HepG2 (cell line): ENCODE results near the gene TSGA10IP. TPM values are rescaled to one million over a fixed set of nuclear protein-coding genes. Genes with fewer than 3 reads are reported as not detected.

Source experiments
- CBX1 ChIP-seq: IDR thresholded peaks from one replicate; pipeline ENCODE4 v1.6.1; 2016; ENCODE audit warnings: antibody characterized with exemption, low read depth
- CCAR2 ChIP-seq: fragments of 200-400 bp; formaldehyde crosslinking; optimal IDR thresholded peaks from 2 replicates; pipeline ENCODE3; 2018; ENCODE audit warnings: low read depth, mild to moderate bottlenecking, low read length, moderate library complexity
- GZF1 ChIP-seq: sonication (generic); formaldehyde crosslinking; IDR thresholded peaks from 2 replicates; pipeline ENCODE4 v1.5.1; 2020; ENCODE audit warnings: mild to moderate bottlenecking, missing genetic modification reagents
- IKZF1 ChIP-seq: fragments of 450-650 bp; IDR thresholded peaks from 2 replicates; pipeline ENCODE4 v1.7.1; 2016
- NCOA2 ChIP-seq: sonication (generic); formaldehyde crosslinking; IDR thresholded peaks from 2 replicates; pipeline ENCODE4 v1.8.0; 2022; ENCODE audit warnings: inconsistent platforms
- PHF20 ChIP-seq: sonication (generic); formaldehyde crosslinking; IDR thresholded peaks from 2 replicates; pipeline ENCODE4 v1.5.0; 2020; ENCODE audit warnings: mild to moderate bottlenecking, missing genetic modification reagents
- PRMT3 ChIP-seq: sonication (generic); formaldehyde crosslinking; IDR thresholded peaks from 2 replicates; pipeline ENCODE4 v1.8.1; 2022; ENCODE audit warnings: low read depth, mild to moderate bottlenecking, moderate library complexity, missing genetic modification reagents, borderline replicate concordance
- SOX13 ChIP-seq, 3 experiments: fragments of 450-650 bp in 1 of 3; sonication (generic) in 1 of 3; formaldehyde crosslinking in 1 of 3; IDR thresholded peaks in 2 of 3; conservative IDR thresholded peaks in 1 of 3; 2 replicates each; pipeline versions ENCODE4 v1.5.0 to v1.6.1; 2016 to 2020; ENCODE audit warnings: antibody characterized with exemption in 1 of 3, mild to moderate bottlenecking in 1 of 3, missing compliant biosample characterization in 1 of 3, missing genetic modification reagents in 1 of 3, moderate library complexity in 1 of 3
- ZNF3 ChIP-seq: IDR thresholded peaks from 2 replicates; pipeline ENCODE4 v1.7.0; 2017; ENCODE audit warnings: inconsistent platforms
- ZNF790 ChIP-seq: sonication (generic); formaldehyde crosslinking; IDR thresholded peaks from 2 replicates; pipeline ENCODE4 v1.8.0; 2022; ENCODE audit warnings: missing genetic modification reagents, mild to moderate bottlenecking, borderline replicate concordance
- polyA plus RNA-seq, 8 experiments: library from polyadenylated mRNA; depleted of rRNA in 3 of 8; stranded (reverse) in 7 of 8; unstranded in 1 of 8; fragments of >200 nt; fragmentation: Illumina TruSeq in 4 of 8; extraction: Trizol in 4 of 8; gene quantifications; 2 replicates each; pipeline versions ENCODE4 v1.2.1 to v1.2.3, GENCODE V29; 2011 to 2016; ENCODE audit warnings: low read depth in 4 of 8, missing spikeins in 1 of 8, mixed read lengths in 1 of 8; ENCODE audit not compliant: insufficient read depth in 1 of 8
- total RNA-seq, 5 experiments: library from RNA; depleted of rRNA; stranded (reverse); fragments of >200 nt; fragmentation: Illumina TruSeq; extraction: Trizol; gene quantifications; 2 replicates each; pipeline ENCODE4 v1.2.3, GENCODE V29; 2016; ENCODE audit warnings: low read depth in 1 of 5
- TF ChIP-seq, protein P1 (sequence below): sonication (generic); formaldehyde crosslinking; IDR thresholded peaks from 2 replicates; pipeline ENCODE4 v1.5.1; 2020; ENCODE audit warnings: mild to moderate bottlenecking, missing genetic modification reagents, borderline replicate concordance
- TF ChIP-seq, protein P2 (sequence below): sonication (generic); formaldehyde crosslinking; IDR thresholded peaks from 2 replicates; pipeline ENCODE4 v1.5.1; 2020; ENCODE audit warnings: missing genetic modification reagents, mild to moderate bottlenecking, borderline replicate concordance
- TF ChIP-seq, protein P3 (sequence below): sonication (generic); formaldehyde crosslinking; IDR thresholded peaks from 2 replicates; pipeline ENCODE4 v1.5.0; 2020; ENCODE audit warnings: mild to moderate bottlenecking, missing genetic modification reagents, borderline replicate concordance
- TF ChIP-seq, protein P4 (sequence below): sonication (generic); formaldehyde crosslinking; IDR thresholded peaks from 2 replicates; pipeline ENCODE4 v1.8.1; 2023; ENCODE audit warnings: mild to moderate bottlenecking, missing genetic modification reagents
- TF ChIP-seq, protein P5 (sequence below): sonication (generic); formaldehyde crosslinking; IDR thresholded peaks from 2 replicates; pipeline ENCODE4 v1.4.0; 2020; ENCODE audit warnings: mild to moderate bottlenecking, missing genetic modification reagents

The TSGA10IP gene
- total and polyA plus RNA-seq, 2 of the 13 experiments (the other 11 are each of a cell fraction or from before 2014, with no cell fraction given), result not detected

DNA sequence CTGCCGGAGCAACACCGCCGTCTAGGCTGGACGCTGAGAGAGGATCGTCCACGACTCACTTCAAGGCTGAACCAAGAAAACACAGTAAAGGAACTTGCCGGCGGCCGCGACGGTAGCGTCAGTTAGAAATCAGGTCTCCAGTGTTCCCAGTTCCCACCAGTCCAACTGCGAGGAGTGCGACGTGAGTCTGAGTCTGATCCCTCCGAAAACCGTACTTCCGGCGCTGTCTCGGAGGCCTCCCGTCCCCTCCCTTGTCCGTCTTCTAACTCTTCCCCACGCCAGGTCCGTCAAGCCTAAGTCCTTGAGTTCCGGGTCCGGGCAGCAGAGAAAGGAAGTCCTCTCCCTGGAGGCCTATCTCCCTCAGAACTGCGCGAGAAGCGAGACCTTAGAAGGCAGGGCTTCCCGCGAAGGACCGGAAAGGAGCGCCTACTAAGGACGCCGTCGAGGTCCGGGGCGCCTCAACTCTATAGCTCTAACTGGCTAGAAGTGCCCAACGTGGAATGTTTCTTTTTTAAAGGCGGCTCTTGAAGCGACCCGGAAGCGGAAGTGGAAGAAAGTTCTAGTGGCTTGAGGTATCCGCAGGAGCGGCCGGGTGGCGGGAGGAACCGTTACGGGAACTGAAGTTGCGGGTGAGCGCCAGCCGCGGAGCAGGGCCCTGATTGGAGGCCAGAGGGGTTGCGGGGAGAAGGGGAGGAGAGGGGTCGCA, 56.8 kb downstream of the TSGA10IP start, which contains the start of the genes BANF1 and EIF1AD (continued):
- TF ChIP-seq, protein P1, sequence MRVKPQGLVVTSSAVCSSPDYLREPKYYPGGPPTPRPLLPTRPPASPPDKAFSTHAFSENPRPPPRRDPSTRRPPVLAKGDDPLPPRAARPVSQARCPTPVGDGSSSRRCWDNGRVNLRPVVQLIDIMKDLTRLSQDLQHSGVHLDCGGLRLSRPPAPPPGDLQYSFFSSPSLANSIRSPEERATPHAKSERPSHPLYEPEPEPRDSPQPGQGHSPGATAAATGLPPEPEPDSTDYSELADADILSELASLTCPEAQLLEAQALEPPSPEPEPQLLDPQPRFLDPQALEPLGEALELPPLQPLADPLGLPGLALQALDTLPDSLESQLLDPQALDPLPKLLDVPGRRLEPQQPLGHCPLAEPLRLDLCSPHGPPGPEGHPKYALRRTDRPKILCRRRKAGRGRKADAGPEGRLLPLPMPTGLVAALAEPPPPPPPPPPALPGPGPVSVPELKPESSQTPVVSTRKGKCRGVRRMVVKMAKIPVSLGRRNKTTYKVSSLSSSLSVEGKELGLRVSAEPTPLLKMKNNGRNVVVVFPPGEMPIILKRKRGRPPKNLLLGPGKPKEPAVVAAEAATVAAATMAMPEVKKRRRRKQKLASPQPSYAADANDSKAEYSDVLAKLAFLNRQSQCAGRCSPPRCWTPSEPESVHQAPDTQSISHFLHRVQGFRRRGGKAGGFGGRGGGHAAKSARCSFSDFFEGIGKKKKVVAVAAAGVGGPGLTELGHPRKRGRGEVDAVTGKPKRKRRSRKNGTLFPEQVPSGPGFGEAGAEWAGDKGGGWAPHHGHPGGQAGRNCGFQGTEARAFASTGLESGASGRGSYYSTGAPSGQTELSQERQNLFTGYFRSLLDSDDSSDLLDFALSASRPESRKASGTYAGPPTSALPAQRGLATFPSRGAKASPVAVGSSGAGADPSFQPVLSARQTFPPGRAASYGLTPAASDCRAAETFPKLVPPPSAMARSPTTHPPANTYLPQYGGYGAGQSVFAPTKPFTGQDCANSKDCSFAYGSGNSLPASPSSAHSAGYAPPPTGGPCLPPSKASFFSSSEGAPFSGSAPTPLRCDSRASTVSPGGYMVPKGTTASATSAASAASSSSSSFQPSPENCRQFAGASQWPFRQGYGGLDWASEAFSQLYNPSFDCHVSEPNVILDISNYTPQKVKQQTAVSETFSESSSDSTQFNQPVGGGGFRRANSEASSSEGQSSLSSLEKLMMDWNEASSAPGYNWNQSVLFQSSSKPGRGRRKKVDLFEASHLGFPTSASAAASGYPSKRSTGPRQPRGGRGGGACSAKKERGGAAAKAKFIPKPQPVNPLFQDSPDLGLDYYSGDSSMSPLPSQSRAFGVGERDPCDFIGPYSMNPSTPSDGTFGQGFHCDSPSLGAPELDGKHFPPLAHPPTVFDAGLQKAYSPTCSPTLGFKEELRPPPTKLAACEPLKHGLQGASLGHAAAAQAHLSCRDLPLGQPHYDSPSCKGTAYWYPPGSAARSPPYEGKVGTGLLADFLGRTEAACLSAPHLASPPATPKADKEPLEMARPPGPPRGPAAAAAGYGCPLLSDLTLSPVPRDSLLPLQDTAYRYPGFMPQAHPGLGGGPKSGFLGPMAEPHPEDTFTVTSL, result no peak; the same call in 1 of the 2 replicates
- TF ChIP-seq, protein P2, sequence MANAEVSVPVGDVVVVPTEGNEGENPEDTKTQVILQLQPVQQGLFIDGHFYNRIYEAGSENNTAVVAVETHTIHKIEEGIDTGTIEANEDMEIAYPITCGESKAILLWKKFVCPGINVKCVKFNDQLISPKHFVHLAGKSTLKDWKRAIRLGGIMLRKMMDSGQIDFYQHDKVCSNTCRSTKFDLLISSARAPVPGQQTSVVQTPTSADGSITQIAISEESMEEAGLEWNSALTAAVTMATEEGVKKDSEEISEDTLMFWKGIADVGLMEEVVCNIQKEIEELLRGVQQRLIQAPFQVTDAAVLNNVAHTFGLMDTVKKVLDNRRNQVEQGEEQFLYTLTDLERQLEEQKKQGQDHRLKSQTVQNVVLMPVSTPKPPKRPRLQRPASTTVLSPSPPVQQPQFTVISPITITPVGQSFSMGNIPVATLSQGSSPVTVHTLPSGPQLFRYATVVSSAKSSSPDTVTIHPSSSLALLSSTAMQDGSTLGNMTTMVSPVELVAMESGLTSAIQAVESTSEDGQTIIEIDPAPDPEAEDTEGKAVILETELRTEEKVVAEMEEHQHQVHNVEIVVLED (CRISPR knock-in tag), result peak; percentile 90
- TF ChIP-seq CCAR2 (peak; percentile 84), CBX1 (peak; percentile 74), ZNF790 (peak; percentile 50; the same call in 1 of the 2 replicates), SOX13 (IDR thresholded peaks at IDR 0.05) (no peak), SOX13 (CRISPR knock-in tag; conservative IDR thresholded peaks at IDR 0.05 in 1 of 2, IDR thresholded peaks at IDR 0.05 in 1 of 2) (peak in 1 of 2 experiments; percentile 34; a peak in 1 of 4 replicates), IKZF1 (no peak), PRMT3 (CRISPR knock-in tag) (no peak), NCOA2 (CRISPR knock-in tag) (peak; percentile 60), GZF1 (CRISPR knock-in tag) (no peak), PHF20 (CRISPR knock-in tag) (peak; percentile 99), ZNF3 (CRISPR knock-in tag) (0 out of 2 replicates have a peak, but pooled peaks have one; percentile 69)
- TF ChIP-seq, protein P3, sequence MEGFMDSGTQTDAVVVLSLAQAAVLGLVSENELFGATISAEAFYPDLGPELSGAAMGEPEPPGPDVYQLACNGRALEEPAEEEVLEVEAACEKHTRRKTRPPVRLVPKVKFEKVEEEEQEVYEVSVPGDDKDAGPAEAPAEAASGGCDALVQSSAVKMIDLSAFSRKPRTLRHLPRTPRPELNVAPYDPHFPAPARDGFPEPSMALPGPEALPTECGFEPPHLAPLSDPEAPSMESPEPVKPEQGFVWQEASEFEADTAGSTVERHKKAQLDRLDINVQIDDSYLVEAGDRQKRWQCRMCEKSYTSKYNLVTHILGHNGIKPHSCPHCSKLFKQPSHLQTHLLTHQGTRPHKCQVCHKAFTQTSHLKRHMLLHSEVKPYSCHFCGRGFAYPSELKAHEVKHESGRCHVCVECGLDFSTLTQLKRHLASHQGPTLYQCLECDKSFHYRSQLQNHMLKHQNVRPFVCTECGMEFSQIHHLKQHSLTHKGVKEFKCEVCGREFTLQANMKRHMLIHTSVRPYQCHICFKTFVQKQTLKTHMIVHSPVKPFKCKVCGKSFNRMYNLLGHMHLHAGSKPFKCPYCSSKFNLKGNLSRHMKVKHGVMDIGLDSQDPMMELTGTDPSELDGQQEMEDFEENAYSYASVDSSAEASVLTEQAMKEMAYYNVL (CRISPR knock-in tag), result no peak
- TF ChIP-seq, protein P4, sequence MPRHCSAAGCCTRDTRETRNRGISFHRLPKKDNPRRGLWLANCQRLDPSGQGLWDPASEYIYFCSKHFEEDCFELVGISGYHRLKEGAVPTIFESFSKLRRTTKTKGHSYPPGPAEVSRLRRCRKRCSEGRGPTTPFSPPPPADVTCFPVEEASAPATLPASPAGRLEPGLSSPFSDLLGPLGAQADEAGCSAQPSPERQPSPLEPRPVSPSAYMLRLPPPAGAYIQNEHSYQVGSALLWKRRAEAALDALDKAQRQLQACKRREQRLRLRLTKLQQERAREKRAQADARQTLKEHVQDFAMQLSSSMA (CRISPR knock-in tag), result peak; percentile 91; the same call in 1 of the 2 replicates
- TF ChIP-seq, protein P5, sequence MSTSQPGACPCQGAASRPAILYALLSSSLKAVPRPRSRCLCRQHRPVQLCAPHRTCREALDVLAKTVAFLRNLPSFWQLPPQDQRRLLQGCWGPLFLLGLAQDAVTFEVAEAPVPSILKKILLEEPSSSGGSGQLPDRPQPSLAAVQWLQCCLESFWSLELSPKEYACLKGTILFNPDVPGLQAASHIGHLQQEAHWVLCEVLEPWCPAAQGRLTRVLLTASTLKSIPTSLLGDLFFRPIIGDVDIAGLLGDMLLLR (CRISPR knock-in tag), result no peak
